Stimulated activated CD8-positive, alpha-beta memory T cell treated with anti-CD3 and anti-CD28 coated beads, Interleukin-12 subunit alpha, Interleukin-12 subunit beta, amount 100 ng/mL, for 24 hours (primary cell): ENCODE data around the gene ALDH1L1.

ENCODE experiments used
- DNase-seq: peaks from one replicate; pipeline ENCODE4 v3.0.0-alpha.2; 2020; ENCODE audit errors: extremely low read depth

ALDH1L1 gene

DNA sequence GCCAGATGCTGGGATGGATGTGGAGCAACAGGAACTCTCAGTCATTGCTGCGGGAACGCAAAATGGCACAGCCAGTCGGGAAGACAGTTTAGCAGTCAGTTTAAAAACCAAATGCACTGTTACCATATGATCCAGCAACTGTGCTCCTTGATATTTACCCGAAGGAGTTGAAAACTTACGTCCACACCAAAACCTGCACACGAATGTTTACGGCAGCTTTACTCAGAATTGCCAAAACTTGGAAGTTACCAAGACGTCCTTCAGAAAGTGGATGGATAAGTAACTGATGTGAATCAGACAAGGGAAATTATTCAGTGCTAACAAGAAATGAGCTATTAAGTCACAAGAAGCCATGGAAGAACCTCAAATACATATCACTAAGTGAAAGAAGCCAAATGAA, 60.4 kb downstream of the ALDH1L1 start:
- DNase-seq = no peak

DNA sequence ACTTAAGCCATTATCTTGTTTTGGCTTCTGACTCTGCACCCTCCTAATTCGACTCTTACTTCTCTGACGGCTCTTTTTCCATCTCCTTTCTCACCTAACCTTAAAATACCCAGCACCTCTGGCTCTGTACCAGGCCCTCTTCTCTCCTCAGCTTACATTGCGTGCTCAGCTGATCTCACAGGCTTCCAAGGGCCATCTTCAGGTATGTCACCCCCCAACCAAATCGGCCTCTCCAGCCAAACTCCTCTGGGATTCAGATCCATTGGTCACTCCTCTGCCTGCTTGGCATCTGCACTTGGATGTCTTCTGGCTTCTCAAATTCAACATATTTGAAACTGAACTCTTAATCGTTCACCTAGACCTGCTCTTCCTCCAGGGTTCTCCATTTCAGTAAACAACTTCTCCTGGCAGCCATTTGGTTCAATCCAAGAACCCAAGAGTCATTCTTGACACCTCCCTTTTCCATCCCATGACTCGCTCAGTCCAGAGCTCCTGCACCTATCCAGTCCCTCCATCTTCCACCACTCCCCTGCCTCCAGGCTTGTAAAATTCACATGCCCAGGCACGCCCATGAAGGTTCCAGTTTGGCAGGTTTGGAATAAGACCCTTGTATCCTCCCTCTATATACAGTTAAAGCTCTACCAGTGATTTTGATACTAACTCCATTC, 61.2 kb downstream of the ALDH1L1 start:
- DNase-seq = no peak

DNA sequence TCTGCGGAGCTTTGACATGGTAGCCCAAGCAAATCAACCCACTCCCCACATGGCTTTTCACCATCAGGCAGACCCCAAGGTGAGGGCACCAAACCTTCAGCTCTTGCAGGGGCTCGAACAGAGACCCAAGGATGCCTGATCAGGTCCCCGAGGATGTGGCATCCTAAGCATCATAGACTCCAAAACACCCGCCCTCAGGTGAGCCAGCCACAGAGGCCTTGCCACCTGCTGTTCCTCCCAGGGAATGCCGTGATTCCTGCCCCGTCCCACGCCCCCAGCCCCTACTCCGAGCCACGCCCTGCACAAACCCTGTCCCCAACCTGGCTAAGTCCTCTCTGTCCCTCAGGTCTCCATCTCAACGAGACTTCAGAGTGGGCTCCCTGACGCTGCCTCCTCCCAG, 61.8 kb downstream of the ALDH1L1 start:
- no peak for DNase-seq

DNA sequence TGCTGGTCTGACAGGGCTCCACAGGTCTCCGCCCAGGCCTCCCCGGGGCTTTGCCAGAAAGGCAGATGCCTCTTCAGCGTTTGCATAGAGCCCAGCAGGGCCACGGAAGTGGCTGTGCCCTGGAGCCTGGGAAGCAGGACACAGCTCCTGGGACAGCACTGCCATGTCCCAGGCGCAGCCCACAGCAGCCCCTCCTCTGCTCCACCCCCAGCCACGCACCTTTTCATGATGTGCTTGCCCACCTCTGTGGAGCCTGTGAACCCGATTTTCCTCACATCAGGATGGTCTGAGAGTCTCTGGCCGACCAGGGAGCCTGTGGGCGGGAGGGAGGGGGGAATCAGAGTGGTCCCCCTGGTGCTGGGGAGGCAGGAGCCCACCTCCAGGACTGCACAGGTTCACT, 62.6 kb downstream of the ALDH1L1 start:
- DNase-seq = no peak

DNA sequence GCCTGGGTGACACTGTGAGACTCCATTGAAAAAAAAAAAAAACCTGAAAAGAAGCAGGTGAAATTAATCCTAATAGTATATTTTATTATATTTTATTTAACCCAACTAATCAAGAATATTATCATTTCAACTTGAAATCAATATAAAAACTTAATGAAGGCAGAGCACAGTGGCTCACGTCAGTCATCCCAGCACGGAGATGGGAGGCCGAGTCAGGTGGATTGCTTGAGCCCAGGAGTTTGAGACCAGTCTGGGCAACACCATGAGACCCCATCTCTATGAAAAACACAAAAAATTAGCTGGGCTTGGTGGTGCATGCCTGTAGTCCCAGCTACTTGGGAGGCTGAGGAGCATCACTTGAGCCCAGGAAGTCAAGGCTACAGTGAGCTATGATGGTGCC, 63.2 kb downstream of the ALDH1L1 start:
- no peak for DNase-seq

DNA sequence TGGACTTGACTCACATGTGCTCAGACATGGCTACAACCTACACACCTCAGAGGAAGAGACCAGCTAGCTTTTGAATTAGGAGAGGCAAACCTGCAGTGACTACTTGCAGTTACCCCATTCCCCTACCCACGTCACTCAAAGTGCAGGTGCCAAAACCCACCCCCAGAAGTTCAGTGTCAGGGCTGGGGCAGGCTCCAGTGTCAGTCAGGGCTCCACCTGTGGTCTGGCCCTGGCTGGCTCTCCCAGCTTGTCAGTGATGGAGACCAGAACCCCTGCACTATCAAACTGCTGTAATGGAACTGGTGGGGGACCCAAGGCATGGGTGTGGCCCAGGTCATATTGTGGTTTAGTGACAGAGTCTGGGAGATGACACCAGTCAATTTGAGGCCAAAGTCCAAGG, 63.9 kb downstream of the ALDH1L1 start:
- no peak for DNase-seq

DNA sequence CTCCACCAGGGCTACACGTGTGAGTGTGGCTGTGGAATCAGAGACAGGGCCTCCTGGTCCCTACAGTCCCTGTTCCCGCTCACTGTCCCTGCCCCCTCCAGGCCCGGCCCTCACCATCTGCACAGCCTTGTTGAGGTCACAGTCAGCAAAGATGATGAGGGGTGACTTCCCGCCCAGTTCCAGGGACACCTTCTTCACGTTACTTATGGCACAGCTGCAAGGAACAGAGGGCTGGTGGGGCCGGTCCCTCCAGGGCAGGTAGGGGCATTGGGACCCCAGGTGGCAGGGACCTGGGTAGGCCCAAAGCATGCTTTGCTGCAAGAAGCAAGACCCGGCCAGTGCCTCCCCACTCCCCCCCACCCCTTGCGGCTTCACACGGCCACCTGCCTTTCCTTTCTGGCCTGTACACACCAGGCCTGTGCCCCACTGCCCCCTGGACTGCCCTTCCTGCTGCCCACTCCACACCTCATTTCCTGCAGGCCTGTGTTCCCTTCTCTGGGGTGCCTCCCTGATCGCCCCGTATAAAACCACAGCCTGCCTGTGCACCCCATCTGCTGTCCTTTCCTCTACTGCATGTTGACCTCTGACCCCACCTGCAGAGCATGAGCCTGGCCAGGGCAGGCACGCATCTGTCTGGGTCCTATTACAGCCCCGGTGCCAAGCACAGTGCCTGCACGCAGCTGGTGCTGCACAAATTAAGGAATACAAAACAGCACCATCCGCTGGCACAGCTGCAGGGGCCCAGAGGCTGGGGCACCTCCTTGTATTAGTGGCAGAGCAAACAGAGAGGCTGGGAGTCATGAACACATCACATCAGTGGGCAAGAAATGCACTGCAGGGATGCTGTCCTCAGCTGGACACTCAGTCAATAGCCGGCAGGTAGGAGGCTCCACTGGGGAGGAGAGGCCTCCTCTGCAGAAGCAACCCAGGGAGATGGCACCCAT, 65.7 kb downstream of the ALDH1L1 start:
- DNase-seq = no peak

DNA sequence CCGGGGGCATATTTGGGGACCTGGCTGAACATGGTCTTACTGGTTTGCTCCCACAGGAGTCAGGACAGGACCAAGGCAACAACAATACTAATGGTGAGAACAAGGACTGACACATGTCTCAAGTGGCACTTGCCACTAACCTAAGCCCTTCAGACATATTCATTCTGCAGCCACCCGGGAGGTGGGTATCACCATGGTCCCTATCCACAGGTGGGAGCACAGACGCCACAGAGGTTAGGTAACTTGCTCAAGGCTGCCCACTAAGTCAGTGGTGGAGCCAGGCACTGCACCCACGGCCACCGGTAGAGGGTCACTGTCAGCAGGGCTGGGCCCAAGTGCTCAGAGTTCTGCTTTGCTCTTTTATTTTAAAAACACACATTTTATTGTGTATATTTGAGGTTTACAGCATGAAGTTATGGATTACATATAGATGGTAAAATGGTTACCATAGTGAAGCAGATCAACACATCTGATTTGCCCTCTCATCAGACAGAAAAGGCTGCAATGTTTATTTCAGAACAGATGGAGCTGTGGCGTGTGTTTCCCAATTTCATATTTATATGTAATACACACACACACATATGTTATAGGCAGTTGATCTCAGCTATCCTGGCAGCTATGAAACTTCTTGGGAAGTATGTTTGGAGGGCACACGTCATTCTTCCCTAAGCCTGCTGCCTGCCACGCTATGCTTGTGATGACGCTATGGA, 66.5 kb downstream of the ALDH1L1 start:
- no peak for DNase-seq

DNA sequence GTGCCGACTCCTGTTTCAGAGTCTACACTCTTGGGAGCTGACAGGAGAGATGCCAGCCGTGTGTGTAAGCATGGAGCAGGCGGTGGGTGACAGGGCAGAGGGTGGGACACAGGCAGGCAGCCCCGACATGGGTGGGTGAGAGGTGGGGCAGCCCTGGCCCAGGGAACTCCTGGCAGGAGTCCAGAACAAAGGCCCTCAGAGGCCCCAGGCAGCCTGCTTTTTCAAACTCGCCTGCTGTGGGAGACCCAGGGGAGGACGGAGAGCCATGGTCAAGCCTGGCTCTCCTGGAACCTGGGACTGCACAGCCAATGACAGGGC, 67.2 kb downstream of the ALDH1L1 start:
- no peak for DNase-seq

DNA sequence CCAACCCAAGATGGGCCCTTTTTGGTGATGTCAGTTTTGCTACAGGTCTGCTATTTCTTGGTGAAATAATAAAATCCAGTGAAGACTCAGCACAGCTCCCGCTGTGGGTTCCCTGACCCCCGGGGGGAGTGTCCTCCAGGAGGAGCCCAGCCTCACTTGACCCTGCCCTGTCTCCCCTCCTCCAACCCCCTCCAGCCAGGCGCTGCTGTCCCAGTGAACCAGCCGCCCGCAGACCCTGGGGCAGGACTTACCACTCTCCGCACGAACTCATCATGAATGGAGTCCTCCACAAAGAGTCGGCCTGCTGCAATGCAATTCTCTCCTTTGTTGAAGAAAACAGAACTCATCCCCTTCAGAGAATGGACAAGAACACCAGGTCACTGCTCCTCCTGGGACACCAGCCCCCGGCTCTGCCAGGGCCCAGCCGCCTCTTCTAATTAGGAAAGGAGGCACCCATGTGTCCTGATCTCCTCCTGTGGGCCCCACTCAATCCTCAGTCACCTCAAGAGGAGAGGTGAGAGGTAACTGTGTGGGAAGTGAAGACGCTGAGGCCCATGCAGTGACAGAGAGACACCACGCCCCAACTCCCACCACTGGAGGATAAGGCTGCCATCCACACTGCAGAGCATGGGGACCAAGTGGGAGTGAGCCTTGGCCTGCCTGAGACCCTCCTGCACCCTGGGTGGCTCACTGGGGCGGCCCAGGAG, 67.7 kb downstream of the ALDH1L1 start:
- no peak for DNase-seq

DNA sequence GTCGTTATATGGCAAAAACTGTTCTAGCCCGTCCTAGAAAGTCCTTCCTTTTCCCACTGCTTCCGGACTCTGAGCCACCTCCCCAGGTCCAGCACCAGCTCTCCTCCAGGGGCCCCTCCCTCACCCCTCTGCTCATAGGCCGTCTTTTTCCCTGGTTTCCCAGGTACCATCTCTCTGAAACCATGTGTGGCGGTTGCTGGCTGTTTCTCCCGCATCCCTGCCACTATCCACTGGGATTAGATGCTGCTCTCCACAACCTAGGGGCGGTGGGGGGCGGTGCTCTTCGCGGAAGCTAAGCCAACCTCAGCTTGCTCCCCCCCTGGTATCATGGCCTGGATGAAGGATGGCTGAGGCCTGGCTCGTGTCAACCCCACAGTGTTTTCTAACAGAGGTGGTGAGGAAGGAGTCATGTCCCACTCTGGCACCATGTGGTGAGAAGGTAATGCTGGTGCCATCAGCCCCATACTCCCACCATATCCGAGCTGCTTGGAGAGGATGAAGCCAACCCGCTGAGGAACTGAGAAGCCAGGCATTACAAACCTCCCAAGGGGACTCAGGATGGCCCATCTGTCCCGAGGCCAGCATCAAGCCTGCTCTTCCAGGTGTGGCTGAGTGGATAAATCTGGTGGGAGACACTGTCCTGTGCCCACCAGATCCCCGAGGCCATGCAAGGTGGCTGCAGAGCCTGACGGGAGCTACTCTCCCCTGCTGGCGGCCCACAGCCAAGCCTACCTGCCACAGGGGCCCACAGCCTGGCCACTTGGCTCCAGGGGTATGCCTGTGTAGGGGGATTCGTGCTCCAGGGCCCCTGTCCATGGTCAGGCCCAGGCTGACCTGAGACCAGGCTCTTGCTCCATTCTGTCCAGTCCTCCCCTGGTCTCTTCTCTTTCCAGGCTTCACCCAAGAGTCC, 68.6 kb downstream of the ALDH1L1 start:
- no peak for DNase-seq

DNA sequence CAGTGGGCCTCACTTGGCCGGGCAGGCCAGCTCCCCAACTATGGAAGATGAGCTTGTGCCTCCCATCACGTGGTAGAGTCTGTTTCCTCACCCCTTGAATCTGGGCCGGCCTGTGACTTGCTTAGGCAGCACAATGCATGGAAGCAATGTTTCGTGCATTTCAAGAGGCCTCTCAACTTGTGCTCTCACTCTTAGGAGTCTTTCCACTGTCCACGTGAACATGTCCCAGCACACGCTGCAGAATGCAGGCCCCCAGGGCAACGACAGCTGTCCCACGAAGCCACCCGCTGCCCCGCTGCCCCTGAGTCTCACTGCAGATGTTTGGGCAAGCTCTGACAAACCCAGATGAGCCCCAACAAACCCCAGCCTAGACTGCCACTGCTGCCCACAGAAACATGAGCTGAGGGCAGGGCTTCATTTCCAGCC, 69.2 kb downstream of the ALDH1L1 start:
- no peak for DNase-seq

DNA sequence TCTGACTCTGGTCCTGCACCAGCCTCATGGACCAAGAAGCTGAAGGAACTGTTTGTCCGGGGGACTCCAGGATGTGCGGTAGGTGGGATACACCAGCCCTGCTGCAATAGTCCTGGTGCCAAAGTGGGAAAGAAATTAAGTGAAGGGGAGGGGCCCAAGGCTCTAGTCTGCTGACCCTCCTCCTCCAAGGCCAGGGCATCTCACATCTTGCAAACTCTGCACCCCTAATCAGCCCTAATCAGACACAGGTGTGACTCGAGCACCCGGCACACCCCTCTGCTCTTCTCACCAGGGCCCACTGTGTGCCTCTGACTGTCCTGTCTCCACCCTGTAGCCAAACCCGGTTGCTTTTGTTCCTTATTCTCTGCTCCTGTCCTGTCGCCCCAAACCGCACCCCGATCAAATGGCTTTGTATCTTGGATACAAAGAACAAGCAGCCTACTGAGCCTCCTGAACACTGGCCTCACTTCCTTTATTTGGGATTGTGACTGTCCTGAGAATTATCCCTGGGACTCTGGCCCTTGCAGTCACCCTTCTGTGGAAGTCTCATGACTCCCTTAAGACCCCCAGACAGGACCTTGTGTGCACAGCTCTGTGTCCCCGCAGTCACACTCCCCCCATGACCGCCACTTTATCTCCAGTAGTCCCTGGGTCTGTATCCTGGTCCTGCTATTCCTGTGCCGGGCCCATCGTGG, 69.8 kb downstream of the ALDH1L1 start:
- DNase-seq = no peak

DNA sequence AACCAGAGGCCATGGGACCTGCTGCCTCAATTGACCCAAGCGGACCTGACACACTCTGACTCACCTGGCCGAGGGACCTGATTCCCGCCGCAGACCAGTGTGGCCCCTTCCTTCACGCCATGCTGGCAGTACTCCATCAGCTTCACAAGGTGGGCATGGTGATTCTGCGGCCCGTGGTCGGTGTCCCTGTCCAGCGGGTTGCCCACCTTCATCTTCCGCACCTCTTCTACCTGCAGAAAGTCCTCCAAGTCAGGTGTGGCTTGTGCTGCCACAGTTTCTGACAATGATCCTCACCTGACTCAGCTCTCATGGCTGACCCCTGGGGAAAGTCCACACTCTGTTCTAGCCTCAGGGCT, 70.5 kb downstream of the ALDH1L1 start:
- no peak for DNase-seq

DNA sequence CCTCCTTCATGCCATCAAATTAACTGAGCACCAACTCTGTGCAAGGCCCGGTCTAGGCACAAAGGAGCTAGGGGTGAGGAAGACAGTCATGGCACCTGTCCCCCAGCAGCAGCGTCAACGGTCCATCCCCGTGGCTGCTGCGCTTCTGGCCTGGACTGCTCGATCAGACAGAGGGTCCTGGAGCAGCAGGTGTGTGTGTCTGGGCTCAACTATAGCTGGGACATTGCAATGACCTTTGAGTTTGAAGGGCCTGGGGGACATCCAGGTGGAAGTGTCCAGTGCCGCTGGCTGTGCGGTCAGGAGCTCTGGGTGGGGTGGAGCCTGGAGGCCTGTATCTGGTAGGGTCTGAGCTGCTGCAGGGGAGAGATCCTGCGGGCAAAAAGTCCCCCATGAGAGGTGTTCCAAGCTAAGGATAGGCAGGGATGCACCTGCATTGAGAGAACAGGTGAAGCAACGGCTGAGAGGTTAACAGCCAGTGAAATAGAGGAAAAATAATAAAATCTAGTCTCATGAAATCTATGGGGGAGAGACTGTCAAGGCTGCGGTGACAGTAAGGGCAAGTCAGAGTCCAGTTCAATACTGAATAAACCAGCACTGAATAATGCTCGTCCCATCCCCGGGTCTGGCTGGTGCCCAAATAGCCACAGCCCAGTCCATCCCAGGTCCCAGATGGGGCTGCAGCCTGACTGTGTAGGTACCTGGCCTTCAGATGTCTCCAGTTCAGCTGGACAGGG, 71.1 kb downstream of the ALDH1L1 start:
- DNase-seq = no peak

DNA sequence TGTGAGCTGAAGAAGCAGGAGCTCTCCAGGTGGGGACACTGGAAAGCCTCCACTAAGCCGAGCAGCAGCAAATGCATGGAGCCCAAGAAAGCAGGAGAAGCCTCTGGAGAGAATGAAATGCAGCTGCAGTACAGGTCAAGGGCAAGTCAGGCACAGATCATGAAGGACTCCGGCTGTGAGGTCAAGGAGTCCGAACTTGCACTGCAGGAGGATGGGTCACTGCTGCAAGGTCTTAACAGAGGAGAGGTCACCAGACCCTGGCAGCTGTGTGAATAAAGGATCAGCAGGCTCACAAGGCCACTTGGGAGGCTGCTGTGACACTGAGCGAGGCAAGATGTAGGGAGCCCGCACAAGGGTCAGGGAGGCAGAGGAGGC, 71.7 kb downstream of the ALDH1L1 start:
- DNase-seq = no peak

DNA sequence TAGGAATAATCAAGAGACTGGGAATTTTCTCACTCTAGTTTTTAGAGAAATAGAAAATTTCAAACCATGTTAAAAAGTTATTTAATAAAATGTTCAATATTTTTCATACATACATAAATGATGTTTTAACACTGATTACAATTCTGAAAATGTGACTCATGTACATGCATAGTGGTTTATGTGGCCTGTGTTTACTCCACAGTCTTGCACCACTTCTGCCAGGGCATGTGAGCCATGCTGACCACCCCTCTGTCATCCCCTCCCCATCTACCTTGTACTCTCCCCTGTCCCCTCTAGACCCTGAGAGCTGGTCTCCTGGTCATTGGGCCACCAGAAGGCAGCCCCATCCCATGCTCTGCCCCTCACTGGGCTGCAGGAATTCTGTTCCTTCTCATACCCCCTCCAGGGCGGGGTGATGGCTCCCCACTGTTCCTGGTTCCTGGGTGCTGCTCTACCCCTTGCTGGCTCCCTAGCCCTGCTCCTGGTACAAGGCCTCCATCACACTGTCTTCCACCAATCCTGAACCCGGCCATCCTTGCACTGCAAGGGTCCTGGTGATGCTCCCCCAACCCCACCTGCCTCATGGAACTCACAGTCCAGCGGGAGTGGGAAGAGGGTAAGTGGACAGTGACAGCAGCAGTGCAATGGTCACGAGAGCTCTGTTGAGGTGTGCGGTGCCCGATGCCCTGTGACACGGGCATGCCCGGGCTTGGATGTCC, 72.3 kb downstream of the ALDH1L1 start:
- no peak for DNase-seq

DNA sequence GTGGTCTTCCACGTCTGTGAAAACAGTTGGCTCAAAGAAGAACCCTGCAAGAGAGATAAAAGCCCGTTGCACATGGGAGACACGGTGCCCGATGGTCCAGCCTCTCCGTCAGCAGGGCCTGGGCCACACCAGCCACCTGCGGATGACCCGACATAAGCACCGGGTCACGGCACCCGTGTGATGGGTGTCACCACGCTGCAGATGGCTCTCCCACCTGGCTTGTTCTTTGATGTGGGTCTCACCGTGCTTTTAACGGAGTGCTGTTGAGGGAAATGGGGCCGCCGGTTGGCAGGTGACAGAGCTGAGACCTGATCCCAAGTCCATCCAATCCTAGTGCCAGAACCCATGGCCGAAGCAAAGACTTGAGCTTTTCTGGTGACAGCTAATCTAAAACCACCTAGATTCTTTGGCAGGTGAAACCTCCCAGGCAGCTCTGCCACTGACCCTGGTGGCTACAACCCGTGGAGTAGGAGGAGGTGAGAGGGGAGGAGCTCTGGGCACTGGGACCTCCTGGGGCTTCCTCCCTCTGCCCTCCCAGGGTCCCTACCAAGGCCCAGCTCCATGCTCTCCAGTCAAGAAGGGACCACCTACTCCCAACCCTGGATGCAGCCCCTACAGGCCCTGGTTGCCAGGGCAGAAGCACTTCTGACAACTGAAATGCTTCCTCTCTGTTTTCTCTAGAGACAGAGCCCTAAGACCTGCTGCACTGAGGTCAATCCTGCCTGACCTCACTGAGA, 73.0 kb downstream of the ALDH1L1 start:
- no peak for DNase-seq
